Stomach (tissue), 9 donors: ENCODE data around the gene TP53. TPM values are rescaled to one million over a fixed set of nuclear protein-coding genes. Genes with fewer than 3 reads are reported as not detected.

Experiments used
- DNase-seq, 2 donors: peaks; one replicate each; pipeline versions ENCODE4 v3.0.0 to v3.0.0-alpha.2; 2013 to 2019
- H3K27ac ChIP-seq, 5 donors: fragments of 200-600 bp in 4 of 5; sonication (generic) in 4 of 5; one replicate each; pipeline ENCODE4 v1.5.1; 2013 to 2019; ENCODE audit warnings: mild to moderate bottlenecking in 1 of 5, moderate library complexity in 1 of 5
- H3K27me3 ChIP-seq, 3 donors: fragments of 200-600 bp; sonication (generic); one replicate each; pipeline ENCODE4 v1.5.1; 2017 to 2019; ENCODE audit warnings: mixed run types in 1 of 3
- H3K36me3 ChIP-seq, 4 donors: fragments of 200-600 bp; sonication (generic); 1 replicate in 3 of 4; 2 replicates in 1 of 4; pipeline ENCODE4 v1.5.1; 2016 to 2019
- H3K4me1 ChIP-seq, 4 donors: fragments of 200-600 bp; sonication (generic); one replicate each; pipeline ENCODE4 v1.5.1; 2016 to 2019
- H3K4me3 ChIP-seq, 4 donors: fragments of 200-600 bp; sonication (generic) in 3 of 4; one replicate each; pipeline ENCODE4 v1.5.1; 2016 to 2019; ENCODE audit warnings: mild to moderate bottlenecking in 1 of 4
- H3K9me3 ChIP-seq, 4 donors: fragments of 200-600 bp; sonication (generic); one replicate each; pipeline ENCODE4 v1.5.1; 2016 to 2019
- CTCF ChIP-seq, 7 experiments: fragments of 450-650 bp in 4 of 7; fragments of 200-600 bp in 3 of 7; sonication (generic) in 3 of 7; IDR thresholded peaks; one replicate each; pipeline ENCODE4 v1.5.1; 2016 to 2019; ENCODE audit warnings: antibody characterized with exemption in 7 of 7, control low read depth in 2 of 7, mild to moderate bottlenecking in 1 of 7
- EP300 ChIP-seq: sonication (generic); formaldehyde crosslinking; IDR thresholded peaks from one replicate; pipeline ENCODE4 v1.6.1; 2017; ENCODE audit warnings: antibody characterized with exemption
- POLR2A ChIP-seq, 4 donors: fragments of 450-650 bp; IDR thresholded peaks; one replicate each; pipeline ENCODE4 v1.6.1; 2016; ENCODE audit warnings: antibody characterized with exemption in 4 of 4, control low read depth in 2 of 4, mild to moderate bottlenecking in 1 of 4, moderate library complexity in 1 of 4
- POLR2AphosphoS5 ChIP-seq, 3 donors: sonication (generic); formaldehyde crosslinking; IDR thresholded peaks; one replicate each; pipeline ENCODE4 v1.6.1; 2016; ENCODE audit warnings: antibody characterized with exemption in 3 of 3
- WGBS, 5 donors: extraction: QIAGEN DNeasy Blood & Tissue Kit in 3 of 5; methylation state at CpG; one replicate each; pipeline versions ENCODE4 v1.1.5 to v1.1.7; 2013 to 2018; 5-methylcytosine and 5-hydroxymethylcytosine counted together
- intact Hi-C: fragments of 100-400 bp; cut with DNase I; formaldehyde crosslinking; loops from one replicate; pipeline ENCODE4 v1.15.1; 2023; ENCODE audit warnings: low total_unique reads
- polyA plus RNA-seq, 3 donors: library from polyadenylated mRNA; stranded (reverse); fragments of 200-250 nt; gene quantifications; one replicate each; pipeline ENCODE4 v1.2.3, GENCODE V29; 2013
- total RNA-seq, 5 donors: library from RNA; depleted of rRNA; stranded (reverse); fragments of >200 nt; gene quantifications; one replicate each; pipeline versions ENCODE4 v1.1.0 to v1.2.3, GENCODE V29; 2014 to 2016
- donor health status: healthy with polysubstance abuse.
- donor health status: Bipolar disorder and iron deficiency.
- donor health status: healthy.

TP53 gene
- total and polyA plus RNA-seq, 8 donors, result 5.8 to 34.8 (median 22.0) TPM

DNA sequence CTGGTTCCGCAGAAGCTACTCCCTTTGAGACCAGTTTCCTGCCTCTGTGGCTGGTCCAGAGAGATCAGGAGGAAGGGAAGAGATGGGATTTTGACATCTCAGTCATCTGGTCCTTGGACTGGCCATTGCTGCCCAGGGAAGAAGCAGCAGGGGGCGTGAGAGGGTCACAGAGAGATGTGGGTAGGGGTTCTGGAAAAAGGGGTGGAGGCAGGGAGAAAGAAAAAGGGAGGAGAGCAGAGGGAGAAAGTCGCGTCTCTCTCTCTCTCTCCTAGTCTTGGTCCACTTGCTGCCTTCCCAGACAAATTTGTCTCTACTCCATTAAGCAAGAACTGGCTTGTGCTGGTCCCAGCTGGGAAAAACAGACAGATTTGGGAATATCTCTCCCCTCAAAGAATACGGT is 52.9 kb downstream of the TP53 start:
- Histone ChIP-seq H3K9me3 (no peaks in the 10 kb centered on the region), H3K27me3 (no peaks in the 10 kb centered on the region), H3K4me3 (no peak overlapping the region), H3K27ac (no peak overlapping the region), H3K4me1 (no peaks in the 10 kb centered on the region), H3K36me3 (no peaks in the 10 kb centered on the region)
- intact Hi-C loops, result loop anchor here (10.0 kb wide), 1 partner anchor 50 kb away; the partner anchor contains the start of genes TP53 and WRAP53
- 26 to 33% (median 29%) methylated on average over 5 of the region's 5 CpGs for WGBS, 5 donors
- TF ChIP-seq CTCF (IDR thresholded peaks at IDR 0.05) (peak in 1 of 7 experiments; percentile 24), EP300 (no peak)
- peak in 1 of 2 donors; percentile 85 for DNase-seq

DNA sequence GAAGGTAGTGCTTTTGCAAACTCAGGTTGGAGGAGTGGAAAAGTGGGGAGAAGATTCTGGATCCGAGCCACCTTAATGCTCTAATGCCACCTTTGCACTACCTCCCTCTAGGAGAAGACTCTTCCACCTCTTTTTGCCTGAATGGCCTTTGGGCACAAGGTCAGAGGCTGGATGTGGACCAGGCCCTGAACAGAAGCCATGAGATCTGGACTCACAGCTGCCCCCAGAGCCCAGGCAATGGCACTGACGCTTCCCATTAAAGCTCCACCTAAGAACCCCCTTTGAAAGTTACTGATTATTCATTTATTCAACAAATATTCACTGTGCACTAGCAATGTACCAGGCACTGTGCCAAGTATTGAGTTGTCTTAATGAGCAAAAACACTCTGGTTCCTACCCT is 54.2 kb downstream of the TP53 start:
- Histone ChIP-seq H3K27me3 (no peaks in the 10 kb centered on the region), H3K36me3 (no peaks in the 10 kb centered on the region), H3K9me3 (no peaks in the 10 kb centered on the region), H3K27ac (no peak overlapping the region), H3K4me1 (peaks cover 0 to 3% (median 2%) of the 10 kb centered on the region in 4 donors), H3K4me3 (no peak overlapping the region)
- DNase-seq, result peak in 1 of 2 donors; percentile 34
- 72 to 88% (median 86%) methylated on average over 2 of the region's 2 CpGs for WGBS, 5 donors
- intact Hi-C loops, result loop anchor here (10.0 kb wide), 1 partner anchor 52 kb away; the partner anchor contains the start of genes TP53 and WRAP53
- TF ChIP-seq CTCF (IDR thresholded peaks at IDR 0.05) (no peak), POLR2A (IDR thresholded peaks at IDR 0.05) (no peak), EP300 (no peak)

- no peak overlapping the region for H3K4me3 ChIP-seq
- H3K4me1 ChIP-seq, result peaks cover 0 to 6% (median 5%) of the 10 kb centered on the region in 4 donors
- no peaks in the 10 kb centered on the region for H3K27me3 ChIP-seq
- TF ChIP-seq CTCF (IDR thresholded peaks at IDR 0.05) (peak in 5 of 7 experiments; percentile 8 to 54 (median 33)), POLR2AphosphoS5 (IDR thresholded peaks at IDR 0.05) (peak in 1 of 3 donors; percentile 3), POLR2A (IDR thresholded peaks at IDR 0.05) (no peak)
- H3K27ac ChIP-seq, result no peak overlapping the region
- 25 to 33% (median 30%) methylated on average over 6 of the region's 6 CpGs for WGBS, 5 donors
- no peaks in the 10 kb centered on the region for H3K36me3 ChIP-seq
- DNase-seq, result peak; percentile 31 to 67
- no peaks in the 10 kb centered on the region for H3K9me3 ChIP-seq
- intact Hi-C loops, result loop anchor here (10.0 kb wide), 1 partner anchor 52 kb away; the partner anchor contains the start of genes TP53 and WRAP53
These were observed 54.8 kb downstream of the TP53 start for GRCh38 chr17:7632492-7632894.

GRCh38 chr17:7631398-7632380 is 55.6 kb downstream of the TP53 start:
- Histone ChIP-seq H3K9me3 (no peaks in the 10 kb centered on the region), H3K4me3 (no peak overlapping the region), H3K27me3 (no peaks in the 10 kb centered on the region), H3K36me3 (no peaks in the 10 kb centered on the region), H3K27ac (no peak overlapping the region), H3K4me1 (peaks cover 7 to 12% (median 9%) of the 10 kb centered on the region in 4 donors)
- DNase-seq, result no peak
- intact Hi-C loops, result loop anchor here (10.0 kb wide), 1 partner anchor 53 kb away; the partner anchor contains the start of genes TP53 and WRAP53
- WGBS, 5 donors, result 34 to 65% (median 48%) methylated on average over 4 to 11 of the region's 11 CpGs
- no peak for TF ChIP-seq EP300
- no peak for TF ChIP-seq POLR2AphosphoS5 (IDR thresholded peaks at IDR 0.05)
- TF ChIP-seq CTCF (IDR thresholded peaks at IDR 0.05), result no peak
- no peak for TF ChIP-seq POLR2A (IDR thresholded peaks at IDR 0.05)
